Measurements from ENCODE around the gene SPAG7. TPM values are rescaled to one million over a fixed set of nuclear protein-coding genes. Genes with fewer than 3 reads are reported as not detected.

Gene SPAG7
- total and polyA plus RNA-seq, 10 donors: 34.8 to 89.1 (median 55.5) TPM

DNA sequence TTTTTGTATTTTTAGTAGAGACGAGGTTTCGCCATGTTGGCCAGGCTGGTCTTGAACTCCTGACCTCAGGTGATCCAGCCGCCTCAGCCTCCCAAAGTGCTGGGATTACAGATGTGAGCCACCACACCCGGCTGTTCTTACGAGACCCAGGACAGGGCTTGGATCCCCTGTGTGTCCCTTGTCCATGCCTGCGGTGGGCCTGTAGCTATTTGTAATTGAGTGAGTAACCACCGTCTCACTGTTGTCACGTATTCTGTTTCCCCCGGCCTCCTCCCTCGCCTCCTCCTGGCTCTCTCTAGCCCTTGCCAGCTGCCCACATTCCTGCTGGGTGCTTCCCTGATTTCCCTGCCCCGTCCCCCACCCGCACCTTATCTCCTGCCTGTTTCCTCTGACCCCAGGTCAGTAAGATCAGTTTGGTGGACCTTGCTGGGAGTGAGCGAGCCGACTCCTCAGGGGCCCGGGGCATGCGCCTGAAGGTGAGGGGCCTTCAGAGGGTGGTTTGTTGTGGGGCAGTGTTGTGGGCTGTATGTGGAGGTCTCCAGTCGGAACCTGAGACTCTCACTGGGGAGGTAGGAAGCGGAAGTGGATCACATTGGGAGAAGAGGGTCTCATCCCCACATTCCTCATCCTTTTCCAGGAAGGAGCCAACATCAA lies 35.7 kb upstream of the SPAG7 start:
- Histone ChIP-seq H3K9me3 (no peaks in the 10 kb centered on the region), H3K27me3 (replicated peaks in 1 of 7) (no peaks in the 10 kb centered on the region), H3K4me1 (peaks cover 13 to 28% (median 21%) of the 10 kb centered on the region in 6 donors), H3K27ac (no peak overlapping the region), H3K4me3 (no peak overlapping the region), H3K36me3 (peaks cover 3 to 83% (median 71%) of the 10 kb centered on the region in 6 donors)
- 92 to 96% (median 93%) methylated on average over 18 of the region's 18 CpGs for WGBS, 5 donors
- TF ChIP-seq, protein P1, sequence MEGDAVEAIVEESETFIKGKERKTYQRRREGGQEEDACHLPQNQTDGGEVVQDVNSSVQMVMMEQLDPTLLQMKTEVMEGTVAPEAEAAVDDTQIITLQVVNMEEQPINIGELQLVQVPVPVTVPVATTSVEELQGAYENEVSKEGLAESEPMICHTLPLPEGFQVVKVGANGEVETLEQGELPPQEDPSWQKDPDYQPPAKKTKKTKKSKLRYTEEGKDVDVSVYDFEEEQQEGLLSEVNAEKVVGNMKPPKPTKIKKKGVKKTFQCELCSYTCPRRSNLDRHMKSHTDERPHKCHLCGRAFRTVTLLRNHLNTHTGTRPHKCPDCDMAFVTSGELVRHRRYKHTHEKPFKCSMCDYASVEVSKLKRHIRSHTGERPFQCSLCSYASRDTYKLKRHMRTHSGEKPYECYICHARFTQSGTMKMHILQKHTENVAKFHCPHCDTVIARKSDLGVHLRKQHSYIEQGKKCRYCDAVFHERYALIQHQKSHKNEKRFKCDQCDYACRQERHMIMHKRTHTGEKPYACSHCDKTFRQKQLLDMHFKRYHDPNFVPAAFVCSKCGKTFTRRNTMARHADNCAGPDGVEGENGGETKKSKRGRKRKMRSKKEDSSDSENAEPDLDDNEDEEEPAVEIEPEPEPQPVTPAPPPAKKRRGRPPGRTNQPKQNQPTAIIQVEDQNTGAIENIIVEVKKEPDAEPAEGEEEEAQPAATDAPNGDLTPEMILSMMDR (IDR thresholded peaks at IDR 0.05 in 8 of 11, conservative IDR thresholded peaks at IDR 0.05 in 3 of 11): no peak
- no peak for TF ChIP-seq POLR2A (IDR thresholded peaks at IDR 0.05)
- no peak for TF ChIP-seq POLR2AphosphoS5 (IDR thresholded peaks at IDR 0.05)
- intact Hi-C loops (cut with DNase I; ENCODE audit: low total_unique reads): no loop called here
- no peak for DNase-seq

DNA sequence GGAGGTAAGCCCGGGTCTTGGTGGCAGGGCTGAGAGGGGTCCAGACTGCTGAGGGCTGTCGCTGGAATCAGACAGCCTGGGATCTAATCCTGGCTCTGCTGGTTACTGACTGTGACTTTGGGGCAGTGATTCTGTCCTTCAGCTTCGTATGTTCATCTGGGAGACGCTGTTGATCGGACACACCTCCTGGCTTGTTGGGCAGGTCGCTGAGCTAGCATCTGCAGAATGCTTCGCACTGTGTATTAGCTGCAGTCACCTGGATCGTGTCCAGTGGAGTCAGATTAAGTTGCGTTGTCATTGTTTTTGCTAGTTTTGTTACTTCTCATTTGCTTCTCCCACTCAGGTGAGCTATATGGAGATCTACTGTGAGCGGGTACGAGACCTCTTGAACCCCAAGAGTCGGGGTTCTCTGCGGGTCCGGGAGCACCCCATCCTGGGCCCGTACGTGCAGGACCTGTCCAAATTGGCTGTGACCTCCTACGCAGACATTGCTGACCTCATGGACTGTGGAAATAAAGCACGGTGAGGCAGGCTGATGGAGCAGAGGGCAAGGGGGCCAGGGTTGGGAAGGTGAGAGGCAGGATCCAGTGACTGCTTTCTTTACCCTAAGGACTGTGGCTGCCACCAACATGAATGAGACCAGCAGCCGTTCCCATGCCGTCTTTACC lies 34.6 kb upstream of the SPAG7 start:
- Histone ChIP-seq H3K4me3 (no peak overlapping the region), H3K4me1 (peaks cover 13 to 32% (median 23%) of the 10 kb centered on the region in 6 donors), H3K9me3 (no peaks in the 10 kb centered on the region), H3K27me3 (replicated peaks in 1 of 7) (no peaks in the 10 kb centered on the region), H3K27ac (no peak overlapping the region), H3K36me3 (peaks cover 3 to 72% (median 60%) of the 10 kb centered on the region in 6 donors)
- DNase-seq: no peak
- 91 to 97% (median 94%) methylated on average over 18 to 20 of the region's 20 CpGs for WGBS, 5 donors
- intact Hi-C loops (cut with DNase I; ENCODE audit: low total_unique reads): no loop called here
- TF ChIP-seq, protein P1 (IDR thresholded peaks at IDR 0.05 in 8 of 11, conservative IDR thresholded peaks at IDR 0.05 in 3 of 11): no peak
- no peak for TF ChIP-seq POLR2AphosphoS5 (IDR thresholded peaks at IDR 0.05)
- no peak for TF ChIP-seq POLR2A (IDR thresholded peaks at IDR 0.05)

DNA sequence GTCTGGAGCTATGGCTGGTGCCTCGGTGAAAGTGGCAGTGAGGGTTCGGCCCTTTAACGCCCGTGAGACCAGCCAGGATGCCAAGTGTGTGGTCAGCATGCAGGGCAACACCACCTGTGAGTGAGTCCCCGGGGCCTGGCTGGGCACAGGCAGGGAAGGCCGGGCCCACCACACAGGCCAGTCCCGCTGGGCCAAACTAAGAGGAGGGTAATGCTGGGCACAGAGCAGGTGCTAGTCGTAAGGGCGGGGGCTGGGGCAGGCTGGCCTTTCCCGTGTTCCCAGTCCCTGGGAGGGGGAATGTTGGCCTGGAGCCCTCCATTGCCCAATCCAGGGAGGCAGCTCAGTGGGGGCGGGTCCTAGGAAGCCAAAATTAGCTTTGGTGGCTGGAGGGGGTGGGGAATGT lies 32.6 kb upstream of the SPAG7 start:
- TF ChIP-seq POLR2A (IDR thresholded peaks at IDR 0.05) (no peak), POLR2AphosphoS5 (IDR thresholded peaks at IDR 0.05) (peak in 1 of 3 donors; percentile 11)
- TF ChIP-seq, protein P1 (IDR thresholded peaks at IDR 0.05 in 8 of 11, conservative IDR thresholded peaks at IDR 0.05 in 3 of 11): no peak
- no peak for DNase-seq
- Histone ChIP-seq H3K27me3 (replicated peaks in 1 of 7) (no peaks in the 10 kb centered on the region), H3K4me3 (peak overlapping the region in 2 of 8 donors; percentile 97), H3K27ac (peak overlapping the region in 5 of 8 donors; percentile 89 to 95 (median 91)), H3K9me3 (no peaks in the 10 kb centered on the region), H3K4me1 (peaks cover 18 to 49% (median 32%) of the 10 kb centered on the region in 6 donors), H3K36me3 (peaks cover 0 to 52% (median 42%) of the 10 kb centered on the region in 6 donors)
- intact Hi-C loops (cut with DNase I; ENCODE audit: low total_unique reads): no loop called here
- WGBS, 5 donors: 66 to 85% (median 78%) methylated on average over 6 to 11 of the region's 11 CpGs

All from spleen (tissue), 11 donors.